ENCODE measurements around the gene TOR1B.
"Not testable (repeated sequence)": the region's sequence is repeated elsewhere in the genome, so short reads cannot be mapped to it uniquely, and the experiment has no call there.

TOR1B gene

DNA sequence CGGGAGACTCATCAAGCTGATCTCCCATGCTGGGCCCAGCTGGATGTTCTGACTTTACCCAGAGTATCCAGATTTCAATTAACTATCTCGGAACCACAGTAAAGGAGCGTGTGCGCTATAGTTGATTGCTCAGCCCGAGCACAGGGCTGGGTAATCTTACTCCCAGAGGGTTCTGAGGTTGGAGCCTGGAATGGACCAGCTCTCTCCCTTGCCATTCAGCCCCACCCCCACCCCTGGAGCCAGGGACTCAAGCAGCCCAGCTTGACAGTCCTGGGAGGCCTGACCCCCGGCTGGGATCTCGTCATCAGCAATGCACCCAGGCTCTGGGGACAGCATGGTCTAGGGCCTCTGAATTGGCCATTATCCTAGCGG lies 26.4 kb upstream of the TOR1B start:
- DNase-seq (ENCODE audit: low read depth in 2 of 2) = no peak

DNA sequence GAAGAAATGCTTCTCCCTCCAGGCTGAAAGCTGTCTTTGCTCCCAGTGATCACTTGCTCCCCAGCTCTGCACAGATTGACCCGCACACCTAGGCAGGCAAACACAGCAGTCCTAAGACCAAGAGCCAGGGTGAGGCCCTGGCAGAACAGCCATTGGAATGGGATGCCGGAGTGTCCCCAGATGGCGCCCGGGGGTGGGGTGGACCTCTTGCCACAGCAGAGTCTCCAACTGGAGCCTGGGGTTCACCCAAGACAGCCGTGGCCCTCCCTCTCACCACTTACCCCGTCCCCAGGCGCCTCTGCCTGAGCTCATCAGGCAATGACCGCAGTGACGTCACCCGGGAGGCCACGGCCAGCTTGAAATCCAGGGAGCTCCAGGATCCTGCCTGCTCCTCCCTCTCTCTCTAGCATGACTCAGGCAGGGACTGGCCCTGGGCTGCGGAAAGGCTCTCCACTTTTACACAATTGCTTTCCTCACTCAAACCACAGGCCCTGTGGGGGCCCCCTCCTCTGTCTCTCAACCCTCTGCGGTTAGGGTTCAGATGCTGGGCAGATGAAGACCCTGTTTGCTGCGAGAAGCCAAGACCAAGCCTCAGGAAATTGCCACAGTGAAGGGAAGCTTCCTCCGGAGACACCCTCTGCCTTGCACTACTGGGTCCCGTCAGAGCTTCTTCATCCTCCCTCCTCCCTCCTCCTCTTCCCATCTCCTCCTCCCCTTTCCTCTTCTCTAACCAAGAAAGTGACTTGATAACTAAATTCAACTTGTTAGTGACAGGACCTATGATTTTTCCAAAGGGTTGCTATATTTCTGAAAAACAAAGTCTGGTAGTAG lies 25.8 kb upstream of the TOR1B start:
- DNase-seq (ENCODE audit: low read depth in 2 of 2) = peak; percentile 55 to 59

DNA sequence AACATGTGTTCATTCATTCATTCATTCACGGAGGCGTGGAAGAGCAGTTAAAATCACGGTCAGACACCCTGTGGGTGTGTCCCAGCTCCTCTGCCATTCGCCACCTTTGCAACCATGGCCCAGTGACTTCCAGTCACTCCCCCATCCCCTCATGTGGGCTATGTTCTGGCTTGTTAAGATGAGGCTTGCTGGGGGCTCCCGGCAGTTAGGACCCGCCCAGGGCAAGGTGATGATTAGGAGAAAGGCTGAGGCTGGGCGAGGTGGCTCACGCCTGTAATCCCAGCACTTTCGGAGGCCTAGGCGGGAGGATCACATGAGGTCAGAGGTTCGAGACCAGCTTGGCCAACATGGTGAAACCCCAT lies 25.2 kb upstream of the TOR1B start:
- no peak for DNase-seq (ENCODE audit: low read depth in 2 of 2)

DNA sequence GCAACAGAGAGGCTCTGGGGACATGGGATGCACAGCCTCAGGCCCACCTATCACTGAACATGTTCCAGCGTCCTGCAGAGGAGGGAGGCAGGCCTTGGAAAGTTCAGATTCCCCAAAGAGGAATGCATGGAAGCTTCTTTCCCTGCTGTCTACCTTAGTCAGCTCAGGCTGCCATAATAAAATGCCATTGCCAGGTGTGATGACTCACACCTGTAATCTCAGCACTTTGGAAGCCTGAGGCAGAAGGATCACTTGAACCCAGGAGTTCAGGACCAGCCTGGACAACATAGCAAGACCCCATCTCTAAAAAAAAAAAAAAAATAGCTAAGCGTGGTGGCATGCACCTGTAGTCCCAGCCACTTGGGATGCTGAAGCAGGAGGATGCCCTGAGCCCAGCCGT lies 24.5 kb upstream of the TOR1B start:
- DNase-seq (ENCODE audit: low read depth in 2 of 2) = no peak

DNA sequence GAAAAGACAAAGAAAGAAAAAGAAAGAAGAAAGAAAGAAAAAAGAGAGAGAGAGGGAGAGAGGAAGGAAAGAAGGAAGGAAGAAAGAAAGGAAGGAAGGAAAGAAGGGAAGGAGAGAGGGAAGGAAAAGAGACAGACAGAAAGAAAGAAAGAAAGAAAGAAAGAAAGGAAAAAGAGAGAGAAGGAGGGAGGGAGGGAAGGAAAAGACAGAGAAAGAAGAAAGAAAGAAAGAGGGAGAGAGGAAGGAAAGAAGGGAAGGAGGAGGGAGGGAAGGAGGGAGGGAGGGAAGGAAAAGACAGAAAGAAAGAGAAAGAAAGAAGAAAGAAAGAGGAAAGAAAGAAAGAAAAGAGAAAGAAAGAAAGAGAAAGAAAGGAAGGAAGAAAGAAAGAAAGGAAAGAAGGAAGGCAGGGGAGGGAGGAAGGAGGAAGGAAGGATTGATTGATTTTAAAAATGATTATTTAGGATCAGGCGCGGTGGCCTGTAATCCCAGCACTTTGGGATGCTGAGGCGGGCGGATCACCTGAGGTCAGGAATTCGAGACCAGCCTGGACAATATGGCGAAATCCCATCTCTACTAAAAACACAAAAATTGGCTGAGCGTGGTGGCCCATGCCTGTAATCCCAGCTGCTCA lies 23.3 kb upstream of the TOR1B start:
- no peak for DNase-seq (ENCODE audit: low read depth in 2 of 2)

DNA sequence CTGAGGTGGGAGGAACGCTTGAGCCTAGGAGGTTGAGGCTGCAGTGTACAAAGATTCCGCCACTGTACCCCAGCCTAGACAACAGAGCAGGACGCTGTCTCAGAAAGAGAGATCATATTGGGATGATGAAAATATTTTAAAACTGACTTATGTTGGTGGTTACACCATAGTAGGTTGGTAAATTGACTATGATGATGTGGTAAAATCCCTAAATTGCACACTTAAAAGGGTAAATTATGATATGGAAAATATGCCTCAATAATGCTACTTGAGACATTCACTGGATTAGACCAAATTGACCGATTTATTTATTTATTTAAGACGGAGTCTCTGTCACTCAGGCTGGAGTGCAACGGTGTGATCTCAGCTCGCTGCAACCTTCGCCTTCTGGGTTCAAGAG lies 21.9 kb upstream of the TOR1B start:
- DNase-seq (ENCODE audit: low read depth in 2 of 2) = no peak

DNA sequence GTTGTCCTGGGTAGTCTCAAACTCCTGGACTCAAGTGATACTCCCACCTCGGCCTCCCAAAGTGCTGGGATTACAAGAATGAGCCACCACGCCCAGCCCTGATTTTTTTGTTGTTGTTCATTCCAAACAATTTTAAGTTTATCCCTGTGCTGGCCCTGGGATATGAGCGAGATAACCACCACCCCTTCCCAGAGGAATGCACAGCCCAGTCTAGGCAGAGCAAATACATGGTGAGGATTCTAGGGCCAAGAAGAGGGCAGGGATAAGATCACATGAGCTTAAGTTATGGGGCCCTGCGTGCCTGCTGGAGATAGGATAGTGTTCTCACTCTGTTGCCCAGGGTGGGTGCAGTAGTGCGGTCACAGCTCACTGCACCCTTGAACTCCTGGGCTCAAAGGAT lies 21.0 kb upstream of the TOR1B start:
- DNase-seq (ENCODE audit: low read depth in 2 of 2) = no peak

DNA sequence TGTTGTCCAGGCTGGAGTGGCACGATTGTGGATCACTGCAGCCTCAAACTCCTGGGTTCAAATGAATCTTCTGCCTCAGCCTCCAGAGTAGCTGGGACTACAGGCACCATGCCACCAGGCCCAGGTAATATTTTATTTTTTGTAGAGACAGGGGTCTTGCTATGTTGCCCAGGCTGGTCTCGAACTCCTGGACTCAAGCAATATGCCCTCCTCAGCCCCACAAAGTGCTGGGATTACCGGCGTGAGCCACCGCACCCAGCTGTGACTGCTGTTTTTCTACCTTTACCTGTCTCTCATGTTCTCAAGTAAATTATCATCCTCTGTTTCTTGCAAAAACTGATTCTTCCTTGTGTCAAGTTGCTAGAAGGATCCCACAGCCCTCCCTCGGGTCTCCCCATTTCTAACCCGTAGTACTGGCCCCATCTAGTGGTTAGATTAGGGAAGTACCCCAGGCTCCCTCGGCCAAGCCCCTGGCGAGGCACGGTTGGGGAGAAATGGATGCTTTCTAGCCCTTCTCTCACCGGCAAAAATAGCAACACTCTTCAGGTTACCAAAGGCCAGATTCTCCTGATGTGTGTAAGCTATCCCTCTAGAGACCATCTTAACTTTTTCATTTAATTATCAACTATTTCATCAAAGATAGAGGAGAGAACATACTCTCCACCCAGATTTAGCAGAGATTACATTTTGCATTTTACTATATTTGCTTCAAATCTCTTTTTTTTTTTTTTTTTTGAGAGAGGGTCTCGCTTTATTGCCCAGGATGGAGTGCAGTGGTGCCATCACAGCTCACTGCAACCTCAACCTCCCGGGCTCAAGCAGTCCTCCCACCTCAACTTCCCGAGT lies 19.2 kb upstream of the TOR1B start:
- DNase-seq (ENCODE audit: low read depth in 2 of 2) = peak; percentile 61 to 64

DNA sequence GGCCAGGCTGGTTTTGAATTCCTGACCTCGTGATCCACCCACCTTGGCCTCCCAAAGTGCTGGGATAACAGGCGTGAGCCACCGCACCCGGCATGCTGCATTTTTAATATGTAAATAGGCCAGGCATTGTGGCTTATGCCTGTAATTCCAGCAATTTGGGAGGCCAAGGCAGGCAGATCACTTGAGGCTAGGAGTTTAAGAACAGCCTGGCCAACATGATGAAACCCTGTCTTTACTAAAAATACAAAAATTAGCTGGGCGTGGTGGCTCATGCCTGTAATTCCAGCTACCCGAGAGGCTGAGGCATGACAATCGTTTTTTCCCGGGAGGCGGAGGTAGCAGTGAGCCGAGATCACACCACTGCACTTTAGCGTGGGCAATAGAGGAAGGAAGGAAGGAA lies 18.0 kb upstream of the TOR1B start:
- not testable (repeated sequence) for DNase-seq (ENCODE audit: low read depth in 2 of 2)

DNA sequence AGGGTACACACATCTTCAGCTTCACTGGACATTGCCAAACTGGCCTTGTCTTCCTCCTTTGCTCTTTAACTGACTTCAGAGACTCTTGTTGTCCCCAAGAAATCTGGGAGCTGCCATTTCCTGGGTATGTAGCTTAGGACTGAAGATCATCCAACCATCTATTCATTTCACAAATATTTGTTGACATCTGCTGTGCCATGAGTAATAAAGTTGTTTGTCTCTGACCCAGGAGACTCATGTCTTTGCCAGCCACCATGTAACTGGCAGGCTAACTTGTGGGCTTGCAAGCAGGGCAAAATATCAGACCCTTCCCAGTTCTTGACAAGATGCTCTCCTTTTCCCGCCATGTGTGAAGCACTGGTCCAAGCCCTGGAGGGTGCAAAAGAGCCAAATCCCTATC lies 17.1 kb upstream of the TOR1B start:
- DNase-seq (ENCODE audit: low read depth in 2 of 2) = no peak

DNA sequence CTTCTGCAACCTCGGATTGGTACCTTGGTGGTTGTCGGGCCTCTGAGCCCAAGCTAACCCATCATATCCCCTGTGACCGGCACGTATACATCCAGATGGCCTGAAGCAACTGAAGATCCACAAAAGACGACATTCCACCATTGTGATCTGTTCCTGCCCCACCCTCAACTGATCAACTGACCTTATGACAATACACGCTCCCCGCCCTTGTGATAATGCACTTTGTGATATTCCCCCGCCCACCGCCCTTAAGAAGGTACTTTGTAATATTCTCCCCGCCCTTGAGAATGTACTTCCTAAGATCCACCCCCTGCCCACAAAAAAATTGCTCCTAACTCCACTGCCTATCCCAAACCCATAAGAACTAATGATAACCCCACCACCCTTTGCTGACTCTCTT lies 16.5 kb upstream of the TOR1B start:
- no peak for DNase-seq (ENCODE audit: low read depth in 2 of 2)

DNA sequence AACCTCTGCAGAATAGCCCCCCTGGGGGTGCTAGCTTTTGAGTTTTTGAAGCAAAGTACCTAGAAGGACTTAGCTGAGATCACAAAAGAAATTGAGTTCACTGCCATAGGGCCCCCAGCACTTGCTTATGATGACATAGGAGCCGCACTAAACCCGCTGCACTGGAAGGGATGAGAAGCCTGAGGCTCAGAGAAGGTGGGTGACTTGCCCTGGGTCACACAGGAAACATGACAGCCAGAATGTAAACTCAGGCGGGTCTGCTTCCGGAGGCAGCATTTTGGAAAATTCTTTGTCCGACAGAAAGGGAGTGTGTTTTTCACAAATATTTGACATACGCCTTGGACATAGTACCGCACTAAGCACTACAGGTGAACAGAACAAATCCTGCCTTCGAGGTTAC lies 8.4 kb upstream of the TOR1B start:
- no peak for DNase-seq (ENCODE audit: low read depth in 2 of 2)

DNA sequence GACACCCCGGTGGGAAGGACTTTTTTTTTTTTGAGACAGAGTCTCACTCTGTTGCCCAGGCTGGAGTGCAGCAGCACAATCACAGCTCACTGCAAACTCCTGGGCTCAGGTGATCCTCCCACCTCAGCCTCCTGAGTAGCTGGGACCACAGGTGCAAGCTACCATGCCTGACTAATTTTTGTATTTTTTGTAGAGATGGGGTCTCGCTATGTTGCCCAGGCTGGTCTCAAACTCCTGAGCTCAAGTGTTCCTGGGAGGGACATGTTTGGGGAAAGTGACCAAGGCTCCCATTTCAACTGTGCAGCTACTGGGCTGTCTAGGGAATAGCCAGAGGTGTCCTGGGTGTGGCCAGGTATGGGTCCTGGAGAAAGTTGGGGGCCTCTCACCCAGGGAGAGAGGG lies 7.0 kb upstream of the TOR1B start:
- DNase-seq (ENCODE audit: low read depth in 2 of 2) = not testable (repeated sequence)

DNA sequence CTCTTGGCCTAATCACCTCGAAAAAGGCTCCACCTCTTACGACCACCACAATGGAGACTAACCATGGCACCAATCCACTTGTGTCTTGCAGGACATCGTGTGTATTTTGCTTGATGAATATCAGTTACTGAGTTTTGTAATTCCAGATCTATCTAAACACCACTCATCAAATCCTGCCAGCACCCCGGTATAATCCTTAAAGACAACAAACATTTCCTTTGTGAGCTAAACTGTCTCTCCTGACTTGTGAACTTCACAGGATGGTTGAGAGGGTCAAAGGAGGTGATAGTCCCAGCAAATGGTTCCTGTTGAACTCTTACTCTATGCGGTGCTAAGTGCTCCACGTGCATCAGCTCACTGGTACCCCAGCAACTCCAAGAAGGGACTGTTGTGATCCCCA lies 4.0 kb upstream of the TOR1B start:
- no peak for DNase-seq (ENCODE audit: low read depth in 2 of 2)

DNA sequence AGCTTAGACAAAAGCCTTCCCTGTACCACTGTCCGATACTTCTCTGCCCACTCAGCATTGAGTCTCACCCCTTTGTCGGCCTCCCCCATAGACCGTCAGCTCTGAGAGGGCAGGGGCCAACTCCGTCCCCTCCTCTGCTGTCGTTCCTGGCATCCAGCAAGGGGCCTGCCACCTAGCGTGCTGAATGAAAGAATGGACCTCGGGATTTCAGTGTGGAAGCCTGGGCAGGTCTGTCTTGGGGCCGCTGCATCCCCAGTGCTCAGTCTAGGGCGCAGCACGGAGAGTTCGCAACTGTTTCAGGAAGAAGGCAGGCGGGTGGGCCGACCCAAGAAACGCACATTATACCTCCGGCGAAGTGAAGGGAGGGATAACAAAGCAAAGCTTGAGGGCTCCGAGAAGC lies 1.5 kb upstream of the TOR1B start:
- DNase-seq (ENCODE audit: low read depth in 2 of 2) = no peak

DNA sequence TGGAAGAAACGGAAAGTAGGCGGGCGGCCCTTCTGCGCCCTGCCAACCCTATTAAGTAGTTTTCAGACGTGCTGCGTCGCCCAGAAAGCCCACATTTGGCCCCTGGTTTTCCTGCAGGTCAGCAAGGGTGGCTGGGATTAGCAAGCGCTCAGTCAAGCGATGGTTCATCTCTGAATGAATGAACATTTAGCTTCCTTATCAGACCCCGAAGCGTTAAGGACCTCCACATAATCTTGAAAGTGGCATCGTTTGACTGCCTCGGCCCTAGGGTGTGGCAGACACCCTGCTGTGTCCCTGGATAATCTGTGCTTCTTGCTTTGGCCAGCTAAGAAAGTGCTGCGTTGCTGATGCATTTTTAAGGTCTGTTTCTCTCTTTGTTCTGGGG lies 684 bp downstream of the TOR1B start:
- no peak for DNase-seq (ENCODE audit: low read depth in 2 of 2)

DNA sequence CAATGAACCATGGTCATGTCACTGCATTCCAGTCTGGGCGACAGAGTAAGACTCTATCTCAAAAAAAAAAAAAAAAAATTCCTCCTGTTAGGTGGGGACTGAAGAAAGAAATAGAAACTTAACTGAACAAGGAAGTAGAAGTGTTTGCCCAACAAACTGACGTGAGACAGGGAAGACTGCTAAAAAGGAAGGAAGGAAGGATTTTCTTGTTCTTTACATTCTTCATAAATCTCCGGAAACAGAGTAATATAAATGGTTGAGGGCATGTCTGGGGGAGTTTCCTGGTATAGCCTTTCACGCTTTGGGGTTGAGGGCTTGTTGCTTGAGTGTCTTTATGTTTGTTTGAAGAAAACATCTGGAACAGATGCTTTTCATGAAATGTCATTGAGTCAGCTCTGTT lies 3.1 kb downstream of the TOR1B start:
- DNase-seq (ENCODE audit: low read depth in 2 of 2) = no peak

DNA sequence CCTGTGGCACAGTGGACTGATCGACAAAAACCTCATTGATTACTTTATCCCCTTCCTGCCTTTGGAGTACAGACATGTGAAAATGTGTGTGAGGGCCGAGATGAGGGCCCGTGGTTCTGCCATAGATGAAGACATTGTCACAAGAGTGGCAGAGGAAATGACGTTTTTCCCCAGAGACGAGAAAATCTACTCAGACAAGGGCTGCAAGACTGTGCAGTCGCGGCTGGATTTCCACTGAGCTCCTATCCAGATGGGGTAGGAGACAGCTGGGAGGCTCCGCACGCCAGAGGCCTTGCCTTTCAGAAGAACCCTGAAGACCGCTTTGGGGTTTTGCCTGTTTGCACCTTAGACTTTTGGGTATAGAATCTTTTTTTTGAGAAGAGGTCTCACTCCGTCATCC lies 6.4 kb downstream of the TOR1B start:
- DNase-seq (ENCODE audit: low read depth in 2 of 2) = no peak

DNA sequence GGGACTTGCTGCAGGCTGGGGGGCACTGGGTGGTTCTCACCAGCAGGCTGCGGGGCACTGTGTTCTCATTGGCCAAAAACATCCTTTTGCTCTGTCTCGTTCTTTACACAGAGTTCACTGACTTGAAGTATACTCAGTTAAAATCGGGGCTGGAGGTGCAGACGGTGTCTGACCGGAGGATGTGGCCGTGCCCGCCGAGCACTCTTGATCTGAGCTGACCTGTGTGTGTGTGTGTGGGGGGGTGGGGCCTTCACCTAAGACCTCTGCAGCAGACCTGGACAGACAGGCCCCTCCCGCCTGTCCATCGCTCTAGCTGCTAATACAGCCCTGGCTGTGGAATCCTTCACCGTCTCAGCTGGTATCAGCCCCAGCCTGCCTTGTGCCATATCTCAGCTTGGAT lies 7.1 kb downstream of the TOR1B start:
- no peak for DNase-seq (ENCODE audit: low read depth in 2 of 2)

DNA sequence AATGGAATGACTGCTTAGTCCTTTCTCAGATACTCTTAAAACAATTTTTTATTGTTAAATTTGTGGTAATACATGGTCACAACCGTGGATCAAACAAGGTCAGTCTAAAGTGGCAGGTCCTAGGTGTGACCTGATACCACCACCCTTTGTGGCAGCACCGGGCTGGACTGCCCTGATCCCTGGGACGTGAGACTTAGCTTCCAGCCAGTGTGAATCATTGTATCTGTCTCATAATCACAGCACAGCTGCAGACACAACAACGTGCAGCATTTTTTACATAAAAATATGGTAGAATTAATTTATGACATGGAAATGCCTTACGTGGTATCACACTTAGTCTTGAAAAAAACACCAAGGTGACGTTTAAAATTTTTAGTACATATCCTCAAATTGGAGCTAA lies 7.8 kb downstream of the TOR1B start:
- no peak for DNase-seq (ENCODE audit: low read depth in 2 of 2)

DNA sequence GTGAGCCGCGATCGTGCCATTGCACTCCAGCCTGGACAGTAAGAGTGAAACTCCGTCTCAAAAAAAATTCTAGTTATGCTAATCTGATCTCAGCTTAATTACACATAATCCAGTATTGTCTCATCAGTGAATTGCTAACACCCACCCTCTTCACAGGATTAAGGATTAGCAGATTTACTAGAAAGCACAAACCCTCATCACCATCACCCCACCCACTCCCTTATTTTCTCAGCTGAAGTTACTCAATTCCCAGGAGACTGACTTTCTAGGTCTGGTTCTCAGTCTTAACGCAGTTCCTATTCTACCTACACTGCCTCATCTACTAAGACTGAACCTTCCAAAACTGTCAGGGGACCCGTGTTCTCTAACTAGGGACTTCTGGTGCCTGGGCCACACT lies 9.0 kb downstream of the TOR1B start:
- DNase-seq (ENCODE audit: low read depth in 2 of 2) = no peak

DNA sequence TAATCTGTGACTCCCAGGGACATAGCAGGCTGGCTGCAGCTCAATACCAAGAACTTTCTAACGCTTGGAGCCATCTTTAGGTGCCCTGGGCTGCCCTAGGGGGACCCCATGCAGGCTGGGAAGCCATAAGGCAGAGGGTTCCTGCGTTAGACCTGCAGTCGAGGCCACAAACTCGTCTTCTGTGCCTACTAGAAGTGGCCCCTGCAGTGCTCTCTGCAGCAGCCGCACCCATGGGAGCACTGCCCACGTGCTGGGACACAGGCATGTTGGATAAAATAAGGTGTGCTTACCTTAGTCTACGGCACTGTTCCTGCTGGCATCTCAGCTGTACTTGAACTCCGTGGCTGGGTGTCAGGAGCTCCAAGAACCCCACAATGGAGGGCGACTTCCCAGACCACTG lies 9.4 kb downstream of the TOR1B start:
- no peak for DNase-seq (ENCODE audit: low read depth in 2 of 2)

DNA sequence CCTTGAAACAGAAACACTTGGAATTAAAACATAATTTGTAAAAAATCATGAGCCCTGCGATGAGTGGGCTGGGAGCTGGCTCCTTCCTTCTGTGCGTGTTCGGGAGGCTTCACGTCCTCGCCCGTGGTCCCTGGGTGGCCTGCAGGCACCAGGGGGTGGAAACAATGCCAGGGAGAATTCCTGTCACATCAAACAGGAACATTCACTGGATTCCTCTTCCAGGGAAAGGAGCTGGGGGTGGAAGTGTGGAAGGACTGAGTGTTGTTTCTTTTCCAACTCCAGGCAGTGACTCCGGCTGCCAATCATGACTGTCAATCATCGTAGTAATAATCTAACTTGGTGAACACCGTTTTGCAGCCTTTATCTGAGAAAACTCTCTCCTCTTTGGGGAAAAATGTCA lies 10.7 kb downstream of the TOR1B start:
- DNase-seq (ENCODE audit: low read depth in 2 of 2) = no peak

All from stimulated activated CD4-positive, alpha-beta T cell treated with anti-CD3 and anti-CD28 coated beads, Interleukin-4, amount 100 ng/mL, for 48 hours (primary cell).